ENCODE data around the gene ADD3.

Gene ADD3

DNA sequence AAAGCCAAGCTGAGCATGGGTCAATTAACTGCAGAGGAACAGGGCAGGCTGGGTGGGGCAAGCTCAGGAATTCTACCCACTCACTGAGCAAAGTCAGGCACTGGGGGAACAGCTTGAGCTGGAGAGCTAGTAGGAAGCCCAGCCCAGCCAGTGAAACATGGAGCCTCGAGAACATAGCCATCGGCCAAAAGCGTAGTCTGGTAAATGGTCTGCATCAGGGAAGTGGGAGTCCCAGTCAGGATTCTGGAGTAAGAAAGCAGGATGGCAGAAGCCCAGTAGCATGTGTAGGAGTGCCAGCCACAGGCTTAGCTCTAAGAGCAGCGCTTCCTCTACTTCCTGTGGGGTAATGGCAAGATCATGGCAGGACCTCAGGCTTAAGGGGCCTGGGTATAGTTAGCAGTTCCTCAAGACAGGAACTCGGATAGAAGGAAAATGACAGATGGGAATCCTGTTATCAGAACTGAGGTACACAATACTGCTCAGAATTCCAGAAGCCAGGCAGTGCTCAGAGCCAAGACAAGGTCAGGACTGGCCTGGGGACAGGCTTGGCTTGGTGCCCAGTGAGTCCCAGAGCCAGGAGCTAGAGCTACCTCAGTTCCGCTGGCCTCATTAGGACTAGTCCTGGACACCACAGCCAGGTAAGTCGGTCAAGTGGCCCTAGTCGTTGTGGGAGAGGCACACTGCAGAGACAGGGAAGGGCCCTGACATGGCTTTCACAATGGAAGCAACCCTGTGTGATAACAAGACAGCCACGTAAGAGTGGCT lies 134.3 kb downstream of the ADD3 start:
- no peaks in the 10 kb centered on the region for H3K36me3 ChIP-seq
- H3K9me3 ChIP-seq (ENCODE audit: severe bottlenecking), result no peaks in the 10 kb centered on the region
- TF ChIP-seq CTCF (IDR thresholded peaks at IDR 0.05; ENCODE audit: low read depth, low read length), result no peak
- no peaks in the 10 kb centered on the region for H3K27me3 ChIP-seq (ENCODE audit: insufficient read depth, low read depth, severe bottlenecking)
- H3K27ac ChIP-seq, result no peak overlapping the region
- no peak for DNase-seq
- no peak overlapping the region for H3K4me3 ChIP-seq (ENCODE audit: low read depth, low read length)

- Histone ChIP-seq H3K9me3 (ENCODE audit: severe bottlenecking) (no peaks in the 10 kb centered on the region), H3K27me3 (ENCODE audit: insufficient read depth, low read depth, severe bottlenecking) (no peaks in the 10 kb centered on the region), H3K36me3 (no peaks in the 10 kb centered on the region), H3K27ac (no peak overlapping the region), H3K4me3 (ENCODE audit: low read depth, low read length) (no peak overlapping the region)
- TF ChIP-seq CTCF (IDR thresholded peaks at IDR 0.05; ENCODE audit: low read depth, low read length), result no peak
- no peak for DNase-seq
These were observed 135.2 kb downstream of the ADD3 start for GRCh38 chr10:110142965-110143364.

- no peak for DNase-seq
- no peak overlapping the region for H3K27ac ChIP-seq
- H3K9me3 ChIP-seq (ENCODE audit: severe bottlenecking), result no peaks in the 10 kb centered on the region
- no peaks in the 10 kb centered on the region for H3K27me3 ChIP-seq (ENCODE audit: insufficient read depth, low read depth, severe bottlenecking)
- no peak for TF ChIP-seq CTCF (IDR thresholded peaks at IDR 0.05; ENCODE audit: low read depth, low read length)
- H3K36me3 ChIP-seq, result no peaks in the 10 kb centered on the region
- no peak overlapping the region for H3K4me3 ChIP-seq (ENCODE audit: low read depth, low read length)
These were observed 136.7 kb downstream of the ADD3 start for GRCh38 chr10:110144507-110144906.

DNA sequence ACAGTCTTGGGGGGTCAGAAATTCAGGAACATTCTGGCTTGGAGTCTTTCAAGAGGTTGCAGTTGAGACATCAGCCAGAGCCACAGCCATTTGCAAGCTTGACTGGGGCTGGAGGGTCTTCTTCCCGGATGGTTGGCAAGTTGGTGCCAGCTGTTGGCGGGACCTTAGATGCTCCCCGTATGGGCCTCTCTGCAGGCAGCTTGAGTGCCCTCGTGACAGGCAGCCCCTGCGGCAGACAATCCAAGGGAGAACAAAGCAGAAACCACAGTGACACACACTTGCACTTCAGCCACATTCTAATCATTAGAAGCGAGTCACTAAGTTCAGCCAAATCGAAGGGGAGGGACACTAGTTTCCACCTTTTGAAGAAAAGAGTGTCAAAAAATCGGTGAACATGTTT lies 140.2 kb downstream of the ADD3 start:
- TF ChIP-seq CTCF (IDR thresholded peaks at IDR 0.05; ENCODE audit: low read depth, low read length), result no peak
- no peak overlapping the region for H3K4me3 ChIP-seq (ENCODE audit: low read depth, low read length)
- H3K36me3 ChIP-seq, result no peaks in the 10 kb centered on the region
- no peaks in the 10 kb centered on the region for H3K9me3 ChIP-seq (ENCODE audit: severe bottlenecking)
- no peaks in the 10 kb centered on the region for H3K27me3 ChIP-seq (ENCODE audit: insufficient read depth, low read depth, severe bottlenecking)
- DNase-seq, result no peak
- H3K27ac ChIP-seq, result no peak overlapping the region

DNA sequence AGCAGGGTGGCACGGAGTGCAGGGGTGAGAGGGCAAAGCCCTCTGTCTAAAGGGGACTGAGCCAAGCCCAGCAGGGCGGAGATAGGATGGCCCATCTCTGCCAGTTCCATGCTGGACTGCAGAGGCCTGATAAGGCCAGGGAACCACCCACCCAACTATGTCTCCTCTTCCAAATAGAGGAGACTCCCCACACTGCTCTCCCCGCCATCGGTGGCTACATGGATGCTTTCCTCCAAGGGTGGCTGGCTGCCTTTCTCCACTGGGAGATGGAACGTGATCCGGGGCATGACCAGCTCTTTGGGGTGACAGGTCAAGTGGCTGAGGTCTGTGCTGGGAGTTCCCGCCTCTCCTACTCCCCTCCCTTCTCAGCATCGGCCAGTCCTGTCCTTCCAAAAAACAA lies 141.5 kb downstream of the ADD3 start:
- Histone ChIP-seq H3K36me3 (no peaks in the 10 kb centered on the region), H3K27me3 (ENCODE audit: insufficient read depth, low read depth, severe bottlenecking) (no peaks in the 10 kb centered on the region), H3K4me3 (ENCODE audit: low read depth, low read length) (no peak overlapping the region), H3K27ac (no peak overlapping the region), H3K9me3 (ENCODE audit: severe bottlenecking) (no peaks in the 10 kb centered on the region)
- no peak for TF ChIP-seq CTCF (IDR thresholded peaks at IDR 0.05; ENCODE audit: low read depth, low read length)
- no peak for DNase-seq

DNA sequence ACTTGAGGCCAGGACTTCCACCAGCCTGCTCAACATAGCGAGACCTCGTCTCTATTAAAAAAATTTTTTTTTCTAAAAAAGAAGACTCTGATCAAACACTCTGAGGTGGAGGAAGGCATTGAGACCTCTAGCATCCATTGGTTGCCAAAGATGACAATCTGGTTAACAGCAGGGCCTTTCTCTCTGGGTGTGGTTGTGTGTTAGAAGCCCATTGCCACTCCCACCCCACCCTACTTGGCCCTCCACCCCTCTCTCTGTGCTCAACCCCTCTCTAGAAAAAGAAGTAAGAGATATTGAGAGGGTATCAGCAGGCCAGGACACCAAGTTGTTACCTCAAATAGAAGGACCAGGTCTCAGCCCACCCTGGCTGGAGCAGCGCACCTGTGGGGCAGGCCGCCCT lies 142.3 kb downstream of the ADD3 start:
- no peak for TF ChIP-seq CTCF (IDR thresholded peaks at IDR 0.05; ENCODE audit: low read depth, low read length)

More for the DNA sequence above, 142.3 kb downstream of the ADD3 start:
- no peaks in the 10 kb centered on the region for H3K36me3 ChIP-seq
- H3K4me3 ChIP-seq (ENCODE audit: low read depth, low read length), result no peak overlapping the region
- no peak overlapping the region for H3K27ac ChIP-seq
- no peaks in the 10 kb centered on the region for H3K27me3 ChIP-seq (ENCODE audit: insufficient read depth, low read depth, severe bottlenecking)
- no peak for DNase-seq
- no peaks in the 10 kb centered on the region for H3K9me3 ChIP-seq (ENCODE audit: severe bottlenecking)
